Measurements from ENCODE around the gene GPHN. TPM values are rescaled to one million over a fixed set of nuclear protein-coding genes. Genes with fewer than 3 reads are reported as not detected.

The GPHN gene
- total and polyA plus RNA-seq, 2 of the 4 experiments (the other 2 are of a cell fraction), result 8.0 to 8.1 TPM

DNA sequence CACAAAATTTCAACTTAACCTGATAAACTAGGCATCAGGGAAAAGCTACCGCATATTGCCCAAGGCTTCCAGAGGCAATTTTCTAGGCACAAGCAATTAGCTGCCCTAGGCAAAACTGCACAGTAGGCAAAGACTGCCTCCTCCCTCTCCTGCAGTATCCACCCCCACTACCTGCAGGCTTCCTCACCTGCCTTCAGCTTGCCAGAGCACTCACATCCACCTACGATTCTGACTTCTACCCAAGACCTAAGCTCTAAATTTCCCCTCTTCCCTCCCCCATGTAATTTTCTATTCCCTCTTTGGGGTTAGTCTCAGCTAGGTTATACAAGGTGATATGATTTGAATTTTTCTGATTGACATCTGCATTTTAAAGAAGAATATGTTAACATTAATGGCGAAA is 43.7 kb upstream of the GPHN start:
- Histone ChIP-seq H2AK5ac (ENCODE audit: low read depth, low read length) (no peak overlapping the region), H3K9me1 (ENCODE audit: insufficient read depth, low read length) (no peaks in the 10 kb centered on the region), H4K8ac (ENCODE audit: low read depth in 2 of 2, low read length in 2 of 2) (no peak overlapping the region), H3K9me3 (ENCODE audit: control insufficient read depth, insufficient read depth, low read length) (no peaks in the 10 kb centered on the region; the same call in 1 of the 2 replicates), H2AFZ (replicated peaks; ENCODE audit: low read length, poor library complexity) (no peak overlapping the region), H3K9ac (ENCODE audit: low read depth, low read length) (no peak overlapping the region), H3K4me2 (ENCODE audit: low read depth, low read length) (no peak overlapping the region), H4K91ac (ENCODE audit: insufficient read depth, low read depth, low read length) (no peak overlapping the region), H3K4ac (ENCODE audit: low read depth, low read length) (no peak overlapping the region), H2BK20ac (ENCODE audit: low read depth, low read length) (no peak overlapping the region), H4K20me1 (ENCODE audit: insufficient read depth, low read length) (no peaks in the 10 kb centered on the region), H3K14ac (replicated peaks; ENCODE audit: low read depth, low read length) (no peak overlapping the region), H3K27me3 (ENCODE audit: control insufficient read depth, insufficient read depth, low read length) (no peaks in the 10 kb centered on the region), H3K4me3 (ENCODE audit: insufficient read depth, low read depth, low read length) (no peak overlapping the region), H3K56ac (ENCODE audit: extremely low read depth, insufficient read depth, low read length) (no peak overlapping the region), H2BK120ac (ENCODE audit: low read depth, low read length) (no peak overlapping the region), H3K18ac (ENCODE audit: low read depth, low read length) (no peak overlapping the region), H2AK9ac (replicated peaks; ENCODE audit: low read depth, low read length, poor library complexity) (no peak overlapping the region), H3K4me1 (ENCODE audit: control insufficient read depth, insufficient read depth, low read length) (no peaks in the 10 kb centered on the region), H4K5ac (ENCODE audit: low read depth, low read length) (no peak overlapping the region), H3K23ac (ENCODE audit: low read depth, low read length) (no peak overlapping the region), H3K36me3 (ENCODE audit: control insufficient read depth, insufficient read depth, low read length) (no peaks in the 10 kb centered on the region), H2BK15ac (ENCODE audit: low read depth, low read length) (no peak overlapping the region), H2BK5ac (ENCODE audit: low read depth, low read length, poor library complexity, severe bottlenecking) (no peak overlapping the region), H3K27ac (ENCODE audit: insufficient read depth, low read length) (no peak overlapping the region), H3K79me1 (ENCODE audit: low read depth in 1 of 2, low read length in 2 of 2) (no peaks in the 10 kb centered on the region)
- ChIA-PET POLR2A (ENCODE audit: unreplicated experiment) (no interaction called here), CTCF (interaction anchor here (1.2 kb wide), 1 partner anchor 26 kb away, joined by 3 read pairs; no protein-coding TSS in a partner anchor)
- TF ChIP-seq CEBPB (IDR thresholded peaks at IDR 0.05; ENCODE audit: low read depth, low read length) (no peak), MXI1 (IDR thresholded peaks at IDR 0.05; ENCODE audit: borderline replicate concordance, low read depth, low read length) (no peak), RFX5 (IDR thresholded peaks at IDR 0.05; ENCODE audit: low read depth, low read length) (no peak), NFE2L2 (IDR thresholded peaks at IDR 0.05; ENCODE audit: low read depth, low read length) (no peak), FOS (IDR thresholded peaks at IDR 0.05; ENCODE audit: low read depth, low read length) (no peak), SMC3 (IDR thresholded peaks at IDR 0.05; ENCODE audit: low read depth, low read length) (no peak), BHLHE40 (IDR thresholded peaks at IDR 0.05; ENCODE audit: low read depth, low read length) (no peak), RAD21 (IDR thresholded peaks at IDR 0.05; ENCODE audit: low read length) (no peak), MAZ (IDR thresholded peaks at IDR 0.05; ENCODE audit: borderline replicate concordance, low read depth, low read length) (no peak), RCOR1 (IDR thresholded peaks at IDR 0.05; ENCODE audit: insufficient replicate concordance, low read length) (no peak), MAFK (IDR thresholded peaks at IDR 0.05; ENCODE audit: low read depth, low read length) (no peak), POLR2A (IDR thresholded peaks at IDR 0.05; ENCODE audit: low read depth, low read length) (no peak), CHD1 (IDR thresholded peaks at IDR 0.05; ENCODE audit: low read depth, low read length) (no peak)
- TF ChIP-seq, protein P1, sequence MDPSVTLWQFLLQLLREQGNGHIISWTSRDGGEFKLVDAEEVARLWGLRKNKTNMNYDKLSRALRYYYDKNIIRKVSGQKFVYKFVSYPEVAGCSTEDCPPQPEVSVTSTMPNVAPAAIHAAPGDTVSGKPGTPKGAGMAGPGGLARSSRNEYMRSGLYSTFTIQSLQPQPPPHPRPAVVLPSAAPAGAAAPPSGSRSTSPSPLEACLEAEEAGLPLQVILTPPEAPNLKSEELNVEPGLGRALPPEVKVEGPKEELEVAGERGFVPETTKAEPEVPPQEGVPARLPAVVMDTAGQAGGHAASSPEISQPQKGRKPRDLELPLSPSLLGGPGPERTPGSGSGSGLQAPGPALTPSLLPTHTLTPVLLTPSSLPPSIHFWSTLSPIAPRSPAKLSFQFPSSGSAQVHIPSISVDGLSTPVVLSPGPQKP (IDR thresholded peaks at IDR 0.05; ENCODE audit: borderline replicate concordance, low read depth, low read length), result no peak
- TF ChIP-seq, protein P2, sequence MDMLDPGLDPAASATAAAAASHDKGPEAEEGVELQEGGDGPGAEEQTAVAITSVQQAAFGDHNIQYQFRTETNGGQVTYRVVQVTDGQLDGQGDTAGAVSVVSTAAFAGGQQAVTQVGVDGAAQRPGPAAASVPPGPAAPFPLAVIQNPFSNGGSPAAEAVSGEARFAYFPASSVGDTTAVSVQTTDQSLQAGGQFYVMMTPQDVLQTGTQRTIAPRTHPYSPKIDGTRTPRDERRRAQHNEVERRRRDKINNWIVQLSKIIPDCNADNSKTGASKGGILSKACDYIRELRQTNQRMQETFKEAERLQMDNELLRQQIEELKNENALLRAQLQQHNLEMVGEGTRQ (IDR thresholded peaks at IDR 0.05; ENCODE audit: low read depth, low read length), result no peak
- TF ChIP-seq, protein P3, sequence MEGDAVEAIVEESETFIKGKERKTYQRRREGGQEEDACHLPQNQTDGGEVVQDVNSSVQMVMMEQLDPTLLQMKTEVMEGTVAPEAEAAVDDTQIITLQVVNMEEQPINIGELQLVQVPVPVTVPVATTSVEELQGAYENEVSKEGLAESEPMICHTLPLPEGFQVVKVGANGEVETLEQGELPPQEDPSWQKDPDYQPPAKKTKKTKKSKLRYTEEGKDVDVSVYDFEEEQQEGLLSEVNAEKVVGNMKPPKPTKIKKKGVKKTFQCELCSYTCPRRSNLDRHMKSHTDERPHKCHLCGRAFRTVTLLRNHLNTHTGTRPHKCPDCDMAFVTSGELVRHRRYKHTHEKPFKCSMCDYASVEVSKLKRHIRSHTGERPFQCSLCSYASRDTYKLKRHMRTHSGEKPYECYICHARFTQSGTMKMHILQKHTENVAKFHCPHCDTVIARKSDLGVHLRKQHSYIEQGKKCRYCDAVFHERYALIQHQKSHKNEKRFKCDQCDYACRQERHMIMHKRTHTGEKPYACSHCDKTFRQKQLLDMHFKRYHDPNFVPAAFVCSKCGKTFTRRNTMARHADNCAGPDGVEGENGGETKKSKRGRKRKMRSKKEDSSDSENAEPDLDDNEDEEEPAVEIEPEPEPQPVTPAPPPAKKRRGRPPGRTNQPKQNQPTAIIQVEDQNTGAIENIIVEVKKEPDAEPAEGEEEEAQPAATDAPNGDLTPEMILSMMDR (conservative IDR thresholded peaks at IDR 0.05; ENCODE audit: low read depth, low read length), result no peak
- intact Hi-C loops (cut with micrococcal nuclease), result no loop called here
- WGBS, 2 experiments (ENCODE audit: extremely low coverage in 2 of 2, insufficient read length in 1 of 2), result 67% methylated on average over 1 of the region's 3 CpGs; no CpG with 5 or more reads in 1 of the 2 experiments
- dilution Hi-C loops (cut with HindIII; ENCODE audit: low sequenced_read_pairs, unreplicated experiment), result no loop called here
- in situ Hi-C loops (cut with MboI; ENCODE audit: low sequenced_read_pairs), result no loop called here
- DNase-seq, result no peak
- no peak for ATAC-seq (ENCODE audit: low read depth)
- no TSS peak for BruUV-seq (replicated peaks)
